HK-2 (cell line): Measurements from ENCODE around the gene DLG4.
"Not testable (repeated sequence)": the region's sequence is repeated elsewhere in the genome, so short reads cannot be mapped to it uniquely, and the experiment has no call there.

ENCODE experiments used
- DNase-seq: peaks from one replicate; pipeline ENCODE4 v3.0.0-alpha.2; 2018; ENCODE audit not compliant: unreplicated experiment

DLG4 gene

GRCh38 chr17:7249214-7249613, 29.6 kb upstream of the DLG4 start:
- DNase-seq: no peak

- no peak for DNase-seq
Observed at GRCh38 chr17:7248796-7249195, 29.2 kb upstream of the DLG4 start.

GRCh38 chr17:7246779-7247178, 27.1 kb upstream of the DLG4 start:
- DNase-seq: no peak

GRCh38 chr17:7243838-7244237, 24.2 kb upstream of the DLG4 start:
- not testable (repeated sequence) for DNase-seq

GRCh38 chr17:7243453-7243729, 23.8 kb upstream of the DLG4 start:
- DNase-seq: no peak

DNA sequence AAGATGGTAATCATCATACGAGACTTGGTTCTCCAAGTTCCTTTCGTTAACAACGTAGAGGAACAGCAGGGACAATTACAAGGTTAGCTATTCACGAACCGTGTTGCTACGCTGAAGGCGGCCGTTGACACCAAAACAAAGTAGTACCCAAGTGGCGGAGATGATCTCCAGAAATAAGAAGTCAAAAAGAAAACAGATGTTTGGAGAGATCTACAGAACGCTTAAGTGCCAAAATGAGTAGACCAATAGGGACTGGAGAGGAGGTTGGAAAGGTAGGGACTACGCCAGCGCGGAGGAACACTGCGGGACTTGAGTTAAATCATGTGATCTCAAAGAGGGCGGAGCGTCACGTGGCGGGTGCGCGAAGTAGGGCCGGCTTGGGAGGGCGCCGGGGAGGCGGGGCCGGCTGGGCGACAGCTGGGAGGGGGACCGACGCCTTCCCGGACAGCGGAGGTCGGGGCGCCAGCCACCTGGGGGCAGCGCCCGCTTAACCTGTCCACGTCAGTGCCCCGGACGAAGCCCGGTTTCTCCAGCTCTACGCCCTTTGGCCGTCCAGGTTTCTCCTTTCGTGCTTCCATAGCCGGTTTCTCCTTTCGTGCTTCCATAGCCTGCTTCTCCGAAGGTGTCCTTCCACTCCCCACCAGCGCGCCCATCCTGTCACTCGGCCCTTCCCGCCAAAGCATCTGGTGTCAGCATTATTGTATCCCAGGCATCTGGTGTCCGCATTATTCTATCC, 23.2 kb upstream of the DLG4 start:
- DNase-seq: peak; percentile 91

DNA sequence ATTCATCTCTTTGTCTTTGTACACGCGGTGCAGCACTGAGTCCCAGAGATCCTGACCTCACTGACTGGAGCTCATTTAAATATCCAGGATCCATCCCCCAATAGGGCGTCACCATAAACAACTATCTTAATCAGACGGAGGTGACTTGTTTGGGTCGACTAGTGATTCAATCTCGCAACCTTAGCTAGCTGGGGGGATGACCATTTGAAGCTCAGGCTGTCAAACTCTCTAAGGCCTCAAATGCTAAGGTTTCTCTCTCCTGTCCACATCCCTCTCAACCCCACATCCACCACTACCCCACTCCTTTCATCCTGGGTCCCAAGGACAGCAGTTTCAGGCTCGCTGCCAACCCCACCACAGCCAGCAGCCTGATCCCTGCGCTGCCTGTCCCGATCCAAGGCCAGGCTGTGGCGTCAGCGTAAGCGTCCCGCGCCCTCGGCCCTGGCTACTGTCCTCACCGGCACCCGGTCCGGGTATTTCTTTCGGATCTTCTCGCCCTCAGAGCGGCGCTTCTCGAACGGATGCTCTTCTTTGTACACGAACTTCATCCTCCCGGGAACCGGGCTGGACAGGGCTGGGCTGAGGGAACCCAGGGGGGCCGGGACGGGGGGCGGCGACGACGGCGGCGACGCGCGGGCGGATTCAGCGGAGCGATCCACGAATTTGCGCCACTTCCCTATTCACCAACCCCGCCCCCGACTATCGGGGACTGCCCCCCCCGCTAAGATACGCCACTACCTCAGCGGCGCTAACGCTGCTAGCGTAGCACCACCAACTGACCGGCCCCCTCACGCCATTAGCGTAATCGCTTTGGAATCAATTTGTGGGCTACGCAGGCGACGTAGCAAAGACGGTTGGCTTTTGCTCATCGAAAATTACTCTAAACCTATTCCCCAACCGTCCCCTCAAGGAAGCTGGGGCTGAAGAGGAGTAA, 22.4 kb upstream of the DLG4 start, which contains the start of gene GABARAP:
Gene GABARAP (minus strand): TSS at position 667 of the 934 bp plus-strand sequence. CDS start 119 bp downstream, at position 548.
- DNase-seq: peak; percentile 92

DNA sequence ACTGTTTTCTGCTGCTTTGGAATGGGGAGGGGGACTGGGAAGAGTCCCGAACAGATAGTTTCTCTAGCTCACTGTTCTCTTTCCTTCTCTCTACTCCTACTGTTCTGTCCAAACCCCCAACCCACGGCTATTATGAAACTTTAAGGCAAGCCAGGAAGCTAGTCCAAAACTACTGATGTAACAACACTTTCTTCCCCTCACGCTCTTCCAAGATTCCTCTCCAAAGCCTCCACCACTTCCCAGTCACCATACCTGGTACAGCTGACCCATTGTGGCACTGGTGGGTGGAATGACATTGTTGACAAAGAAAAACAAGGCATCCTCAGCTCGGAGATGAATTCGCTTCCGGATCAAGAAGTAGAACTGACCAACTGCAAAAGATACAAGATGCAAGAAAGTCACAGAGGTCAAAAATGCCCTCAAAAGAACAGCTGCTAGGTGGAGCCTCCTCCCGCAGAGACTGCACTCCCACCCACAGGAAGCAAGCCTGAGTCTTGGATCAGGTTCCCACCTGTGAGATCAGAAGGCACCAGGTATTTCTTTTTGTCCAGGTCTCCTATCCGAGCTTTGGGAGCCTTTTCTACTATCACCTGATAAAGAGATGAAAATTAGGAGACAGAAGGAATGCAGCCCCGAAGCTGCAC, 21.6 kb upstream of the DLG4 start:
- no peak for DNase-seq

GRCh38 chr17:7240375-7240774, 20.7 kb upstream of the DLG4 start:
- no peak for DNase-seq

DNA sequence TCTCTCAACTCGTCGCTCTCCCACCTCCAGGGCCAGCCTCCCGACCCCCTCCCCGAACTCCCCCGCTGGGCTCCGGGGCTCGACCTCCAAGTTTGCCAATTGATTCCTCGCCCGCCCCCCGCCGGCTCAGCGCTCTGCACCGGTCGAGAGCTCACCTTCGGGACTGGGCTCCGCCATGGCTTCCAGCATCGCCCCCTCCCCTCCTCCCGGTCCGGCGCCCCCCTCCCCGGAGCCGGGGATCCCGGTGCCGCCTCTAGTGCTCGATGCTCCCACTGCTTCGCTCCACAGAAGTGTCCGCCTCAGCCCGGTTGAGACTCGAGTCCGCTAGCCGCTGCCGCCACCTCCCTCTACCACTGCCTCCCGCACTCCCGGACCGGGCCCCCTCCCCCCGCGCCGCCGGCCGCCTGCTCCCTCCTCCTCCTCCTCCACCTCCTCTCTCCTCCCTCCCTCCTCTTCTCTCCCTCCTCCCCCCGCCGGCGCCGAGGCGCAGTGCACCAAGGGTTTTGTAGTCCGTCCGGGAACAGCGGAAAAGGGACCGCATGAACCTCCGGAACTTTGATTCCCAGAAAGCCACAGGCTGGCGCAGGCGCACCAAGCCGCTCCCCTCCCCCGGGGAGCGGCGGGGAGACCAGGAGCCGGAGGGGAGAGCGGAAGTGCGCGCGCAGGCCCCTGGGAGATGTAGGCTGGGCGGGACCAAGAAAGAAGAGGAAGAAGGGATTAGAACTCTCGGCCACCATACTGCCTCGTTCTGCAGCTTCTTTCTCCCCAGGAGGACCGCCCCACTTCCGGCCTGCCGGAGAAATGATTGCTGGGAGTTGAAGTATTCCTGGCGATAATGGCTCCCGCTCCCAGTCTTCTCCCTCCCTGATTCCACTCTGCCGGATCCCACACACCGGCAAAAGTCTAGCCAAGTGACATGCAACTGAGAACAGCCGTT, 19.7 kb upstream of the DLG4 start, which contains the start of gene PHF23:
Gene PHF23 (minus strand): TSS at position 367 of the 937 bp plus-strand sequence. CDS start 178 bp downstream, at position 189.
- peak; percentile 99 for DNase-seq

GRCh38 chr17:7238420-7239090, 18.9 kb upstream of the DLG4 start:
- DNase-seq: peak; percentile 53

DNA sequence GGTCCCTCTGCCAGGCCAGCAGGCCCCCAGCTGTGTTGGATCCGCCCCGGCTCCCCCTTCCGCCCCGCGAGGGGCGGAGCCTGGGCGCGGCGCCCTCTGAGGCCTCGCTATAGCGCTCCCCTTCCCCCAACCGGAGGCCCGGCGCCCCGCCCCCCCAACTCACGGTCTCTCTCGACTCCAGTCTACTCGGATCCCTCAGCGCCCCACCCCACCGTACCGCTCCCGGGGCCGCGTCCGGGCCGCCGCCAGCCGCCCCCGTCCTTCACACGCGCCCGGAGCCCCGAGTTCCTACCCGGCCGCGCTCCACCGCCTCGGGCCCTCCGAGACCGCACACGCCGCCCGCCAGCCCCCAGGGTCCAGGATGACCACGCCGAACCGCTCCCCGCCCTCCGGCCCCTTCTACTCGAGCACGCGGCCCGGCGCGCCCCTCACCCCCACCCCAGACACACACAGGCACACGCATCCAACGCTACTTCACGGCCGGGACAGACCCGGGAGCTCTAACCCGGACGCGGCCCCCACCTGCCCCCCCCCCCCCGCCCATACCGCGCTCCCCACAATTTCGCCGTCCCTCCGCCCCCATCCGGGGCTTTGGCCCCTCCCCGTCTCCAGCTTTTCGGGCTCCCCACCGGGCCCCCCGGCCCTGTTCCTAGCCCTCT, 18.3 kb upstream of the DLG4 start:
- peak; percentile 77 for DNase-seq

DNA sequence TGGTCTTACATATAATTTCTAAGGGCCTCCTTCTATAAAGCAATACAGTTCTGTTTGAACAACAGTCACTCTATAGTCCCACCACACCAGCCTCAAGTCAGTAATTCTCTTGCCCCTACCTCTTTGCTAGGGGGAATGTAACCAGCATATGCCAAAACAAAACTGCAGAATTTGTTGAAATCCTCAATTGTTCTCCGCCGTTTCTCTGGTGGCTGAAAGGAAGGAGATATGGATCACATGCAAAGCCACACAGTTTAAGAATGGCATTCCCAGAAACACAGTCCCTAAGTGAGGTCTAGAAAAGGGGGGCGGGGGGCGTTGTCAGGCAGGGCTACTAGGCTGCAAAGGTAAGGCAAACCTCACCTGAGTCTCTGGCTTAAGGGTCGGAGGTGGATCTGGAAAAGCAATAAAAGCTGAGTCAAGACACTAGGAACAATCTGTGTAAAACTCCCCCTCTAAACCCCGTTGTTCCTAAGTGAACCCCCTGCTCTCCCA, 17.7 kb upstream of the DLG4 start:
- DNase-seq: no peak

DNA sequence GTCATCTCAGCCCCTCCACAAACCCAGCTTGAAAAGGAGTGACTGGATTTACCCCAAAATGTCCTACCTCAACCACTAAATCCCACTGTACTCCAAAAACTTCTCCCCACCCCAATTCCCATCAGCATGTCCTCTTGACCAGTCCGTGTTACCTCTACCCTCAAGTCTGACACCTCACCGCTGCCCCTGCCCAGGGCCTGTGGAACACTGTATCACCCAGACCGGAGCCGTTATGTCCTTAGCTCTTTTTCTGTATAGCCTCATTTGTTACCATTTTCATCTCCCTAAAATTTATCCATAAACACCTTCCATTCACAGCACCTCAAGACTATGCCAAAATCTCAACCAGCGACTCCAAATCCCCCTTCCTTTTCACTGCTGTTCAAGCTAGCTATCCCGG, 17.2 kb upstream of the DLG4 start:
- no peak for DNase-seq

GRCh38 chr17:7235693-7236665, 16.3 kb upstream of the DLG4 start:
- no peak for DNase-seq

GRCh38 chr17:7234083-7234951, 14.7 kb upstream of the DLG4 start, which contains the start of gene DVL2:
Gene DVL2 (minus strand): TSS chr17:7234517. CDS start chr17:7234262, 255 bp downstream.
- peak; percentile 96 for DNase-seq

DNA sequence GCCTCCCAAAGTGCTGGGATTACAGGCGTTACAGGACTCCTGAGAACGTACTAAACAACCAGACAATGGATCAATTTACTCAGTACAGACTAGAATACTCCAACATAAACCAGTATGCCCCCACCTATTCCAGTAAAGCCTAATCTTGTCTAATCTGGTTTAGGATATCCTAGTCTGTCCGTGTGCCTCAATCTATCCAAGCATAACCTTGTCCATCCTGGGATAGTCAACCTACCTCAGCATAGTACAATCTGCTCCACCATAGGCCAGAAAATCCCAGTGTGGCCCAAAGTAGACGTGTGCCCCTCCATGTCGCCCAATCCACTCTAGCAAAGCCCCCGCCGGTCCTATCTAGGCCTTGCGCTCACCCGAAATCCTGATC, 14.1 kb upstream of the DLG4 start:
- no peak for DNase-seq

GRCh38 chr17:7232114-7232513, 12.5 kb upstream of the DLG4 start:
- DNase-seq: no peak
